SU-DHL-6 (cell line): ENCODE measurements around the gene CACFD1.

Experiments used
- EZH2phosphoT487 ChIP-seq: fragments of 200-600 bp; sonication (generic), shearing (Covaris generic); conservative IDR thresholded peaks from 2 replicates; pipeline ENCODE4 v1.6.1; 2018; ENCODE audit warnings: mild to moderate bottlenecking, antibody characterized with exemption, low read length, moderate library complexity, mixed read lengths
- TF ChIP-seq, protein P1 (sequence below): fragments of 200-600 bp; sonication (generic); IDR thresholded peaks from one replicate; pipeline ENCODE4 v1.5.1; 2017; ENCODE audit warnings: antibody characterized with exemption, mild to moderate bottlenecking, low read length, moderate library complexity; ENCODE audit not compliant: insufficient read depth, poor library complexity, severe bottlenecking

DNA sequence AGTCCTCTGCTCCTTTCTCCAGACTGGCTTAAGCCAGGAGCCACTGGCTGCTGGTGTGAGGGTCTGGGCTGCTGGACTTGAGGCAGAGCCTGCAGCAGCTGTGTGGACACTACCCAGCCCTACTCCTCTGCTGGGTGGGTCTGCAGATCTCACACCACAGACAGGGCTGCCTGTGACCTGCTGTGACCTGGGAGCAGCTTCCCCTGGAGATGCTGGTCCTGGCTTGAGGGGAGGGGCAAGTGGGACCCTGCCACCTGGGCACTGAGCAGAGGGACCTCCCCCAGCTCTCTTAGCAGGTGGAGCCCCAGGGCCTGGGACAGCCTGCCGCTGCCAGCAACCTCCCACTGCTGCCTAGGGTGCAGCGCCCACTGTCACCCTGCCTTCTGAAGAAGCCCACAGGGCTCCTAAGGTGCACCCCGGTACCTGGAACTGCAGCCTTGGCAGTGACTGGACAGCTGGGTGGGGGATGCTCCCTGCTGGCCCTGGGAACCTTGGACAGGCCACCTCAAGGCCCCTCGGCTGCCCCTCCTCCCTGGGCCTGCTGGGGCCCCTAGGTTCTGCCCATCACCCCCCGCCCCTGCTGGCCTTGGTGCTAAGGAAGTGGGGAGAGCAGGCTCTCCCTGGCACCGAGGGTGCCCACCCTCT is 9.1 kb downstream of the CACFD1 start:
- TF ChIP-seq, protein P1, sequence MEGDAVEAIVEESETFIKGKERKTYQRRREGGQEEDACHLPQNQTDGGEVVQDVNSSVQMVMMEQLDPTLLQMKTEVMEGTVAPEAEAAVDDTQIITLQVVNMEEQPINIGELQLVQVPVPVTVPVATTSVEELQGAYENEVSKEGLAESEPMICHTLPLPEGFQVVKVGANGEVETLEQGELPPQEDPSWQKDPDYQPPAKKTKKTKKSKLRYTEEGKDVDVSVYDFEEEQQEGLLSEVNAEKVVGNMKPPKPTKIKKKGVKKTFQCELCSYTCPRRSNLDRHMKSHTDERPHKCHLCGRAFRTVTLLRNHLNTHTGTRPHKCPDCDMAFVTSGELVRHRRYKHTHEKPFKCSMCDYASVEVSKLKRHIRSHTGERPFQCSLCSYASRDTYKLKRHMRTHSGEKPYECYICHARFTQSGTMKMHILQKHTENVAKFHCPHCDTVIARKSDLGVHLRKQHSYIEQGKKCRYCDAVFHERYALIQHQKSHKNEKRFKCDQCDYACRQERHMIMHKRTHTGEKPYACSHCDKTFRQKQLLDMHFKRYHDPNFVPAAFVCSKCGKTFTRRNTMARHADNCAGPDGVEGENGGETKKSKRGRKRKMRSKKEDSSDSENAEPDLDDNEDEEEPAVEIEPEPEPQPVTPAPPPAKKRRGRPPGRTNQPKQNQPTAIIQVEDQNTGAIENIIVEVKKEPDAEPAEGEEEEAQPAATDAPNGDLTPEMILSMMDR: no peak
- TF ChIP-seq EZH2phosphoT487: no peak
